ENCODE results near the gene METTL27. TPM values are rescaled to one million over a fixed set of nuclear protein-coding genes. Genes with fewer than 3 reads are reported as not detected.

The METTL27 gene
- total and polyA plus RNA-seq, 2 of the 8 experiments (the other 6 are each of a cell fraction or from before 2014, with no cell fraction given), result 6.2 to 12.0 TPM

DNA sequence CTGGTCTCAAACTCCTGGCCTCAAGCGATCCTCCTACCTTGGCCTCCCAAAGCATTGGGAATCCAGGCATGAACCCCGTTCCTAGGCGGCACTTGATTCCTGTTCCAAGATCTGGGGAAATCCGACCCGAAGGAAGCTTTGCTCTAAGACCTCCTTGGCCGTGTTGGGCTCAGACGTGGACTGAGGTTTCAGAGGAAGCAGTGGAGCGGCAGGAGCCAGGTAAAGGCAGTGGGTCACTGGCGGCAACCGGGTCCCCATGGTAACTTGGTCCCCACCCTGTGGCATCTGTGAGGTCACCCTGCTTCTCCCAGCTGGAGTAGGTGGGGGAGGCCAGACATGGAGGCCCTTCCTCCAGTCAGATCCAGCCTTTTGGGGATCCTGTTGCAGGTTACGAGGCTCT is 18.5 kb upstream of the METTL27 start, which contains the start of gene TMEM270:
Gene TMEM270, plus strand, starts transcription at position 301 of the 400 bp plus-strand sequence. Its CDS starts 36 bp downstream, at position 337.
- POLR2A ChIA-PET (ENCODE audit: partially characterized antibody), result no interaction called here
- H3K23ac ChIP-seq (ENCODE audit: insufficient read length), result no peak within 1 kb of the TSS
- H2BK20ac ChIP-seq (ENCODE audit: low read length), result no peak within 1 kb of the TSS
- DNase-seq (ENCODE audit: low read depth in 1 of 2, low spot score in 2 of 2) (no peak), FAIRE-seq (no peak)
- H4K91ac ChIP-seq (replicated peaks; ENCODE audit: insufficient read length, low read length), result no peak within 1 kb of the TSS
- H3K14ac ChIP-seq (ENCODE audit: insufficient read length), result no peak within 1 kb of the TSS
- no peak within 1 kb of the TSS for H3K4me2 ChIP-seq (ENCODE audit: insufficient read depth in 1 of 2, low read depth in 2 of 2, low read length in 2 of 2)
- no peak within 1 kb of the TSS for H2BK15ac ChIP-seq (ENCODE audit: low read length)
- no peaks in the 10 kb centered on the region for H3K4me1 ChIP-seq (replicated peaks in 1 of 4; ENCODE audit: control insufficient read depth in 3 of 4, insufficient read depth in 4 of 4, low read length in 3 of 4)
- H3K9ac ChIP-seq (replicated peaks in 1 of 4; ENCODE audit: extremely low read depth in 1 of 4, low read depth in 3 of 4, low read length in 3 of 4), result no peak within 1 kb of the TSS
- no peak within 1 kb of the TSS for H2BK5ac ChIP-seq (ENCODE audit: low read depth, low read length)
- H3K79me1 ChIP-seq (ENCODE audit: low read depth, low read length), result no peaks in the 10 kb centered on the region
- H3K79me2 ChIP-seq (ENCODE audit: control insufficient read depth in 1 of 2, insufficient read depth in 2 of 2, low read length in 2 of 2), result no peaks in the 10 kb centered on the region
- H2AK5ac ChIP-seq (ENCODE audit: low read depth, low read length), result no peak within 1 kb of the TSS
- 86% methylated on average over 11 of the region's 11 CpGs; no CpG with 5 or more reads in 1 of the 2 experiments for WGBS, 2 experiments (ENCODE audit: extremely low coverage in 1 of 2, insufficient coverage in 1 of 2, insufficient read length in 1 of 2, insufficient replicate concordance in 2 of 2, low coverage in 1 of 2, low lambda C conversion rate in 2 of 2, missing lambda C conversion rate in 1 of 2)
- CTCF ChIA-PET (ENCODE audit: partially characterized antibody), result no interaction called here
- no peak within 1 kb of the TSS for H3K56ac ChIP-seq (replicated peaks; ENCODE audit: insufficient read length, low read depth, low read length)
- no peak within 1 kb of the TSS for H3K4me3 ChIP-seq (ENCODE audit: extremely low read depth in 1 of 4, insufficient read depth in 2 of 4, low read depth in 3 of 4, low read length in 4 of 4)
- H3K23me2 ChIP-seq (ENCODE audit: low read depth, low read length), result no peaks in the 10 kb centered on the region
- no peaks in the 10 kb centered on the region for H3K36me3 ChIP-seq (ENCODE audit: control insufficient read depth in 2 of 4, insufficient read depth in 4 of 4, low read length in 3 of 4)
- TF ChIP-seq KDM5A (IDR thresholded peaks at IDR 0.05; ENCODE audit: low read length), result no peak
- TF ChIP-seq TCF12 (IDR thresholded peaks at IDR 0.05; ENCODE audit: low read depth, low read length), result no peak
- no peak for TF ChIP-seq CHD1 (IDR thresholded peaks at IDR 0.05; ENCODE audit: low read depth, low read length)
- TF ChIP-seq POU5F1 (IDR thresholded peaks at IDR 0.05; ENCODE audit: low read depth, low read length), result no peak
- TF ChIP-seq CBX5 (IDR thresholded peaks at IDR 0.05; ENCODE audit: low read depth, low read length), result no peak
- no peak within 1 kb of the TSS for H2AFZ ChIP-seq (ENCODE audit: low read length)
- H3K4ac ChIP-seq (replicated peaks; ENCODE audit: insufficient read length, low read depth, low read length), result no peak within 1 kb of the TSS
- no peaks in the 10 kb centered on the region for H4K20me1 ChIP-seq (replicated peaks in 1 of 2; ENCODE audit: control insufficient read depth in 1 of 2, insufficient read depth in 2 of 2, low read length in 2 of 2)
- H3K27me3 ChIP-seq (replicated peaks in 1 of 4; ENCODE audit: control insufficient read depth in 3 of 4, extremely low read depth in 1 of 4, insufficient read depth in 3 of 4, low read length in 3 of 4), result peaks cover 0 to 2% (median 0%) of the 10 kb centered on the region in 4 experiments; a peak in 1 of 7 replicates
- no peak within 1 kb of the TSS for H3K18ac ChIP-seq (ENCODE audit: extremely low read depth, low read length)
- H4K5ac ChIP-seq (ENCODE audit: insufficient read length, low read depth, low read length), result no peak within 1 kb of the TSS
- no peak within 1 kb of the TSS for H2BK12ac ChIP-seq (ENCODE audit: low read depth, low read length)
- no peak within 1 kb of the TSS for H3K27ac ChIP-seq (ENCODE audit: low read depth, low read length)
- no peak within 1 kb of the TSS for H2BK120ac ChIP-seq (replicated peaks; ENCODE audit: low read depth, low read length)
- no peaks in the 10 kb centered on the region for H3K9me3 ChIP-seq (ENCODE audit: insufficient read depth in 2 of 2, low read depth in 1 of 2, low read length in 1 of 2)
- no peak within 1 kb of the TSS for H4K8ac ChIP-seq (ENCODE audit: extremely low read depth, insufficient read depth, low read length)

Measured in H1 (cell line).